Endodermal cell (in vitro differentiated cells): ENCODE results near the gene MYO19. TPM values are rescaled to one million over a fixed set of nuclear protein-coding genes. Genes with fewer than 3 reads are reported as not detected.
A peak's percentile ranks its signal among the peaks of the same experiment; 100 is the strongest.

ENCODE experiments used
- DNase-seq: peaks from one replicate; pipeline ENCODE4 v3.0.0-alpha.2; 2017
- H3K27ac ChIP-seq: 2 replicates; pipeline ENCODE4 v1.5.1; 2013; ENCODE audit warnings: mild to moderate bottlenecking, low read depth, low read length, moderate library complexity
- H3K27me3 ChIP-seq: 2 replicates; pipeline ENCODE4 v1.6.1; 2013; ENCODE audit warnings: mild to moderate bottlenecking, low read length, moderate library complexity; ENCODE audit not compliant: insufficient read depth, control insufficient read depth, poor library complexity, severe bottlenecking
- H3K36me3 ChIP-seq: 2 replicates; pipeline ENCODE4 v1.7.0; 2013; ENCODE audit warnings: mild to moderate bottlenecking, low read length, moderate library complexity; ENCODE audit not compliant: control insufficient read depth, insufficient read depth
- H3K4me1 ChIP-seq: one replicate; pipeline ENCODE4 v1.7.0; 2013; ENCODE audit warnings: low read length; ENCODE audit not compliant: control insufficient read depth, insufficient read depth
- H3K4me3 ChIP-seq: 2 replicates; pipeline ENCODE4 v1.5.1; 2013; ENCODE audit warnings: mild to moderate bottlenecking, low read length, moderate library complexity
- H3K9ac ChIP-seq: 2 replicates; pipeline ENCODE4 v1.6.1; 2013; ENCODE audit warnings: mild to moderate bottlenecking, low read length, moderate library complexity; ENCODE audit not compliant: poor library complexity, severe bottlenecking; ENCODE audit errors: extremely low read depth
- H3K9me3 ChIP-seq: 2 replicates; pipeline ENCODE4 v1.6.1; 2013; ENCODE audit warnings: mild to moderate bottlenecking, low read length, moderate library complexity; ENCODE audit not compliant: control insufficient read depth
- H3K27ac Mint-ChIP-seq: 2 replicates; pipeline ENCODE4 v1.8.0; 2020; ENCODE audit warnings: mixed read lengths
- H3K27me3 Mint-ChIP-seq: 2 replicates; pipeline ENCODE4 v1.8.0; 2021; ENCODE audit warnings: mild to moderate bottlenecking, mixed read lengths; ENCODE audit not compliant: insufficient read depth
- H3K36me3 Mint-ChIP-seq: 2 replicates; pipeline ENCODE4 v1.8.0; 2020; ENCODE audit warnings: low read depth, mixed read lengths
- H3K4me1 Mint-ChIP-seq: 2 replicates; pipeline ENCODE4 v1.8.0; 2020; ENCODE audit warnings: mixed read lengths
- H3K4me3 Mint-ChIP-seq: 2 replicates; pipeline ENCODE4 v1.8.0; 2020; ENCODE audit warnings: mild to moderate bottlenecking, moderate library complexity, mixed read lengths
- H3K9me3 Mint-ChIP-seq: 2 replicates; pipeline ENCODE4 v1.8.0; 2020; ENCODE audit warnings: mild to moderate bottlenecking, mixed read lengths
- CTCF ChIP-seq: fragments of 200-600 bp; sonication (generic); conservative IDR thresholded peaks from 2 replicates; pipeline ENCODE4 v1.5.0; 2021; ENCODE audit warnings: antibody characterized with exemption, mild to moderate bottlenecking
- WGBS, 2 experiments: methylation state at CpG; one replicate each; pipeline versions ENCODE4 v1.1.5 to v1.1.7; 2013; ENCODE audit warnings: missing lambda C conversion rate in 2 of 2, mixed read lengths in 1 of 2; ENCODE audit not compliant: insufficient coverage in 1 of 2, insufficient read length in 1 of 2; 5-methylcytosine and 5-hydroxymethylcytosine counted together
- total RNA-seq, 2 donors: library from RNA; stranded (reverse); fragmentation: NEBNext Ultra II Directional in 1 of 2; extraction: Animal tissue kit (Norgen Biotek cat#: 25700) in 1 of 2; gene quantifications; 2 replicates in 1 of 2; 3 replicates in 1 of 2; pipeline ENCODE4 v1.2.1, GENCODE V29; 2021

MYO19 gene
- total RNA-seq, 2 donors from 2014 or later = 133 to 154 TPM

DNA sequence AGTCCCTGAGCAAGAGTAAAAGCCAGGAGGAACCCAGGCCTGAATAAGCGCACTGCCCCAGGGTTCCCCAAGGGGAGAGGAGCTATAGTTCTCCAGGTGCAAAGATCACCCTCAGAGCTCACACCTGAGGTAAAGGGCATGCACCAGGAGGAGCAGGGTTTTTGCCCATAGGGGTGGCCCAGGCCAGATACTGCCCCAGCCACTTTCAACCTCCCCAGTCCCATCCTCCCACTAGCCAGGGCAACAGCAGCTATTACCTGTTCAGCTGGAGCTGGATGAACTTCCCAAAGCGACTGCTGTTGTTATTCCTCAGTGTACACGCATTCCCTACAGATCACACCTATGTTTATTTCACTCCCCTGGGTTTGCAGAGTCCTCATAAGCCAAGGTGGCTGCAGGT, 19.8 kb downstream of the MYO19 start:
- H3K9me3 Mint-ChIP-seq = no peaks in the 10 kb centered on the region
- no peaks in the 10 kb centered on the region for H3K9me3 ChIP-seq
- WGBS, 2 experiments = 88 to 96% methylated on average over 2 to 3 of the region's 3 CpGs
- H3K4me3 ChIP-seq = no peak overlapping the region
- no peaks in the 10 kb centered on the region for H3K27me3 Mint-ChIP-seq
- H3K4me3 Mint-ChIP-seq = no peak overlapping the region
- no peak overlapping the region for H3K27ac Mint-ChIP-seq
- H3K4me1 Mint-ChIP-seq = peaks cover under 1% of the 10 kb centered on the region
- no peaks in the 10 kb centered on the region for H3K27me3 ChIP-seq
- H3K27ac ChIP-seq = no peak overlapping the region
- H3K36me3 Mint-ChIP-seq = peaks cover 63% of the 10 kb centered on the region
- TF ChIP-seq CTCF = no peak
- peak; percentile 30 for DNase-seq
- no peak overlapping the region for H3K9ac ChIP-seq
- H3K36me3 ChIP-seq = peaks cover 88% of the 10 kb centered on the region
- H3K4me1 ChIP-seq = no peaks in the 10 kb centered on the region

- H3K9me3 Mint-ChIP-seq = no peaks in the 10 kb centered on the region
- no peak for DNase-seq
- no peaks in the 10 kb centered on the region for H3K4me1 ChIP-seq
- no peaks in the 10 kb centered on the region for H3K4me1 Mint-ChIP-seq
- H3K36me3 ChIP-seq = peaks cover 90% of the 10 kb centered on the region
- H3K4me3 ChIP-seq = no peak overlapping the region
- no peak overlapping the region for H3K27ac ChIP-seq
- no peaks in the 10 kb centered on the region for H3K27me3 Mint-ChIP-seq
- no peaks in the 10 kb centered on the region for H3K9me3 ChIP-seq
- no peak overlapping the region for H3K4me3 Mint-ChIP-seq
- WGBS, 2 experiments = 90 to 96% methylated on average over 4 to 5 of the region's 5 CpGs
- H3K36me3 Mint-ChIP-seq = peaks cover 61% of the 10 kb centered on the region
- H3K9ac ChIP-seq = no peak overlapping the region
- H3K27me3 ChIP-seq = no peaks in the 10 kb centered on the region
- no peak overlapping the region for H3K27ac Mint-ChIP-seq
- no peak for TF ChIP-seq CTCF
These were observed 22.0 kb downstream of the MYO19 start for GRCh38 chr17:36512641-36513040.

DNA sequence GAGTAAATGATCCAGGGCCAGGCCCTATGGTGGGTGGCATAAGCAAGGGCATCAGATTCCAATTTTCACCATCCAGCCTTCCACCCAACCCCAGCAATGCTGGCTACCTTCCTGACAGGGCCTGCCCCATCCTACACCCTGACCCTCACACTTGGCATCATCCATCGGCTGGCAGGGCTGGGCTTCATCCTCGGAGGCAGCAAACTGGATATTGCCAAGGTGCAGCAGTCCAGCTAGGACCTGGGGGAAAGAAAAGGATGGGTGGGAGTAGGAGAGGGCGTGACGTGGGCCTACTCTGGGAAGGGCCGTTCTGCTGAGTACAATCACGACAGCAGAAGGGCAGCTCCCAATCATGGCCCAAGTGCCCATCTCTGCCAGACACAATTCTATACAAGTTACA, 23.5 kb downstream of the MYO19 start:
- Mint-ChIP-seq H3K4me1 (no peaks in the 10 kb centered on the region), H3K27me3 (no peaks in the 10 kb centered on the region), H3K4me3 (no peak overlapping the region), H3K9me3 (no peaks in the 10 kb centered on the region), H3K36me3 (peaks cover 66% of the 10 kb centered on the region), H3K27ac (no peak overlapping the region)
- no peak overlapping the region for H3K4me3 ChIP-seq
- no peak overlapping the region for H3K9ac ChIP-seq
- H3K4me1 ChIP-seq = no peaks in the 10 kb centered on the region
- peak; percentile 26 for DNase-seq
- H3K27ac ChIP-seq = no peak overlapping the region
- H3K27me3 ChIP-seq = no peaks in the 10 kb centered on the region
- H3K36me3 ChIP-seq = peaks cover 92% of the 10 kb centered on the region
- TF ChIP-seq CTCF = no peak
- 92 to 96% methylated on average over 2 to 6 of the region's 6 CpGs for WGBS, 2 experiments
- H3K9me3 ChIP-seq = no peaks in the 10 kb centered on the region
